ENCODE measurements around the gene NUTM2D.
"Not testable (repeated sequence)": the region's sequence is repeated elsewhere in the genome, so short reads cannot be mapped to it uniquely, and the experiment has no call there.

- TF ChIP-seq EZH2phosphoT487 (IDR thresholded peaks at IDR 0.05; ENCODE audit: insufficient read depth, low read depth); EZH2 (IDR thresholded peaks at IDR 0.05; ENCODE audit: insufficient read depth, poor library complexity, severe bottlenecking): not testable (repeated sequence)
Observed at GRCh38 chr10:87383149-87383857, 25.8 kb downstream of the NUTM2D start.

Data from GM23248 (cell line).